Measurements from ENCODE around the gene ORM1.

DNA sequence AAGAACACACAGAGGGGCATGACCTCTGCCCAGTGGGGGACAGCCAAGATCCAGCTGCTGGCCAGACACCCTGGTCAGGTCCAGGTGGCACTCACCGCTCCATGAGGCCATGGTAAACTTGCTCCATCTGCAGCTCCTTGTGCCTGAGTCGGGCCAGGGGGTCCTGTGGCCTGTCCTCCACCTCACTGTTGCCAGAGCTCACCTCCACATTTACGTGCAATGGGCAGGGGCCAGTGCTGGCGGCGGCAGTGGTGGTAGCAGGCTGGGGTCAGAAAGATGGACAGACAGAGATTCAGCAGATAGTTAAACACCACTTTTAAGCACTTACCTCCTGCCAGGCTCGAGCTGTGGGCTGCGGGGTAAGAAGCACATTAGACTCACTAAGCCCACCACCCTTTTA is 36.9 kb downstream of the ORM1 start:
- TF ChIP-seq POLR2AphosphoS5 (IDR thresholded peaks at IDR 0.05; ENCODE audit: low read depth, low read length), result no peak
- no peak for TF ChIP-seq POLR2A (IDR thresholded peaks at IDR 0.05; ENCODE audit: low read depth, low read length)

Measured in GM12892 (cell line).